NCI-H2196 treated with DMSO at 0.1 percent for 48 hours (cell line): Measurements from ENCODE around the gene LAMA1.

Source experiments
- DNase-seq: peaks from one replicate; lab custom pipeline; 2025; ENCODE audit not compliant: unreplicated experiment; lab: John Stamatoyannopoulos, UW

The LAMA1 gene

GRCh38 chr18:7105943-7106342, 11.7 kb downstream of the LAMA1 start:
- DNase-seq = no peak

DNA sequence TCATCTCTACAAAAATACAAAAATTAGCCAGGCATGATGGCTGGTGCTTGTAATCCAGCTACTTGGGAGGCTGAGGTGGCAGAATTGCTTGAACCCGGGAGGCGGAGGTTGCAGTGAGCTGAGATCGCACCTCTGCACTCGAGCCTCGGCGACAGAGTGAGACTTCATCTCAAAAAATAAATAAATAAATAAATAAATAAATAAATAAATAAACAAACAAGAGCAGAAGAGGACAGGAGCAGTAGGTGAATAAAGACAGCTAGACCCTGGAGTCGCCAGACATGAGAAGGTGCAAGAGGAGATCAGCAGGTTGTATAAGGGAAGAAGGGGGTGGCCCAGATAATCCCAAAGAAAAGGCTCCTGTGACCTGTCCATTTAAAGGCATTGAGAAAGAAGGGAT, 12.3 kb downstream of the LAMA1 start:
- no peak for DNase-seq

DNA sequence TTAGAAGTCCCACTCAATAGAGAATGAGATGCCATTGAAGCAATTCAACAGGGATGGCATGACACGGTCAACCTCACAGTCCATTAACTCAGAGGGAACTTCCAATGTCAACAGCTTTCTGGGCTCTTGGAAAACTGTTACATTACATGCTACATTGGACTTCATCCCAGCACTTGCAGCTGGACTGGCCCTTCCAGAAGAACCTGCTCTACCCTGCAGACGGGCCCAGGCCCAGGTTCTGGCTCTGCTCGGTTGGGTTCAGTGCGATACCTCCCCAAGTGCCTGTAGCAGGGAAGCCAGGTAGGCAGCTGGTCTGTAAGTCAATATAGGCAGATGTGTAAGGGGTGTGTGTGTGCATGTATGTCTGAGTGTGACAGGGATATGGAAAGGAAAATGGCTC, 12.9 kb downstream of the LAMA1 start:
- no peak for DNase-seq

- no peak for DNase-seq
These were observed 15.5 kb downstream of the LAMA1 start for GRCh38 chr18:7102131-7102530.

DNA sequence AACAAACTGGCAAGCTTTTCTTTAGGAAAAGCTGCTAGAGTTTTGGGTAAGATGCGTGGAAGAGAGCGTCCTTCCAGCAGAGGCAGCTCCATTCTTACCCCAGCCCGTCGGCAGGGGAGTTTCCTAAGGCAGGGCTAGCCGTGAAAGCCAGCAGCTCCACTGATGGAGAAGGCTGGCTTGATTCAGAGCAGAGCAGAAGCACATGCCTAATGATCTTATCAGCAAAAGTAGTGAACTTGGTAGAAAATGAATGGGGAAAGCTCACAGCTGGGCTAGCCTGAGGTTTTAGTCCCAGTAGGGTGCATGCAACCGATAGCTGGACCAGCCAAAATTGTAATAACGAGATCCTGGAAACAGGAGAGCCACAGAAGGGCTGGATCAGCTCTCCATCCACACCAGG, 20.8 kb downstream of the LAMA1 start:
- DNase-seq = no peak

- DNase-seq = no peak
These were observed 23.2 kb downstream of the LAMA1 start for GRCh38 chr18:7094427-7094826.

GRCh38 chr18:7090771-7091170, 26.8 kb downstream of the LAMA1 start:
- DNase-seq = no peak

- no peak for DNase-seq
These were observed 28.2 kb downstream of the LAMA1 start for GRCh38 chr18:7089369-7089768.

GRCh38 chr18:7084080-7085065, 33.2 kb downstream of the LAMA1 start:
- DNase-seq = no peak

DNA sequence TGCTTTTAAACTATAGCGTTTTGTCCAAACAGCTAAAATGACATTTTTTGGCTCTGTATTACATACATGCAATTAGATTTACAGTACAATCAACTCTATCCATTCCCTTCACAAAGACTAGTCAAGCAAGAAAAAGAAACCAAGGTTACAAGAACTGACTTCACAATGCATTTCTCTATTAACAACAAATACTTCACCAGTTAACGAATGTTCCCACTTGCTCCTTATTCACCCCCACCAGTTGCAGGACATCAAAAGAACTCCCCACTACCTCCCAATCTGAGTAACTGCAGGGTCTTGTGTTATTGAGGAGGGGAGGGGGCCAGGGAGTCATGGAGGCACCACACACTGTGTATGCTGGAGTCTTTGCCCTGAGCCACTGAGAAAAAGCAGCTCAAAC, 34.9 kb downstream of the LAMA1 start:
- DNase-seq = no peak

GRCh38 chr18:7079231-7079630, 38.4 kb downstream of the LAMA1 start:
- DNase-seq = no peak

DNA sequence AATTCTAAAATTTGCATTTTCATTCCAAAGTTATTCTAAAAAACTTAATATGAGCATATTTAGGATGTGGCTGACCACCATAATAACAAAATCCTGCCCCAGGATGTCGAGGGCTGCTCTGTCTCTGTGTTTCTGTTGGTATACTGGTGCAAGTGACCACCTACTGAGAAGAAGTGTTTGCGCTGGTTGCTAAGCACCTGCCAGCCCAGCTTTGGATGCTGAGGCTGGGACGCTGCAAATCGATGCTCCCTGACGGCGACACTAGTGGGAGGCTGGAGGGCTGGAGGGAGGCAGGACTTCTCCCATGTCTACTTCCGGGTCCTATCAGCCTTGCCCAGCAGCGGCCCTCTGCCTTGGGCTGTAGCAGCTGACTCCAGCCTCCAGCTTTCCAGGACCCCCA, 45.0 kb downstream of the LAMA1 start:
- DNase-seq = no peak

GRCh38 chr18:7071600-7071999, 46.0 kb downstream of the LAMA1 start:
- DNase-seq = no peak

DNA sequence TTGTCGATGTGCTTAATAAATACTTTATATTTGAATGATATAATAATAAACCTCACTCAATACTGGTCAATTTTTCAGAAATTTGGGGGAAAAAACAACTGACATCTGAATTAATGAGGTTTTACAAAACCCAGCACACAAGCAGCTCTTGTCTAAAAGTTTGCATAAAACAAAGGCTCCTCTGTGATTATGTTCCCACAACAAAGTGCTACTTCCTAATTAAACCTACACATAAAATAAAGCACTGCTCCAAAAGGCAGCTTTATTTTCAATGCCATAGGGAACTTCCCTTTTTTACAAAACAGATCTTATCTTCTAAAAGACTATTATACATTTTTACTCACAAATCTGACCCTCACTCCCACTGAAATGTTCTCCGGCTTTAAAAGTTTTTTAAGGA, 47.1 kb downstream of the LAMA1 start:
- no peak for DNase-seq

- DNase-seq = no peak
These were observed 48.6 kb downstream of the LAMA1 start for GRCh38 chr18:7068871-7069590.

DNA sequence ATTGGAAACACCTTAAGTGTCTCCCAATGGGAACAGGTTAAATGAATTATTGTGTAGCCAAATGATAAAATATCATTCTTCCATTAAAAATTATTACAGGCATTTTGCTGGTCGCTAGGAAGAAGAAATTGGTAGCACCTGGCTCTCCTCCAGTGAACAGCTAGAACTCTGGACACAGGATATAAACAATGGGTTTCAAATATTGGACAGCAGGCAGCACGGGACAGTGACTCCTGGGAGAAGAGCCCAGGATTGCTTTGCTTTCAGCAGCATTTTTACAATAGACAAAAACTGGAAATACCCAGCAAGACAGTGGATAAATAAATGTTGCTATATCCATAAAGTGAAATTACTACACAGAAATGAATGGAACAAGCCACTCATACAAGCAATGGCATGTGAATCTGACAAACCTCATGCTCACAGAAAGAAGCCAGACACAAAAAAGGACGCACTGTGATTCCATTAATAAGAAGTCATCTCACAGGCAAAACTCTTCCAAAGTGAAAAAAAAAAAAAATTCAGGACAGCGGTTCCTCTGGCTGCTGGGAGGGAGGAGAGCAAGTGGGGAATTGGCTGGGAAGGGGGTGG, 50.5 kb downstream of the LAMA1 start:
- DNase-seq = no peak

DNA sequence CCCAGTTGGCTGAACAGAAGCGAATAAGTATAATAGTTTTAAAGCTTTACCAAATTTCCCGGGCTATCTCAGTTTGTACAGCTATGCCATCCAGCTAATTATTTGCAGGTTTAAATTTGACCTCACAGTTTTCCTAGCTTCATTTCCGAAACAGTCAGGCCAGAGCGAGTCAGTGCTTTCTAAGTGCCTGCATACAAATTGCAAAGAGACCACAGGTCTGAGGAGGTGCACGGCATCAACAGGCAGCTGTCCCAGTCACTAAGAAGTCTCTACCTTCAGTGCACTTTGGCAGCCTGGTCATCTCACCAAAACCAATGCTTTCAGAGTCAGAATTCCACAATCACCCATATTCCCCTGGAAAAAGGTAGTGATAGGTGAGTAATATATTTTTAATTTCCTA, 51.9 kb downstream of the LAMA1 start:
- DNase-seq = no peak

GRCh38 chr18:7064346-7064745, 53.3 kb downstream of the LAMA1 start:
- DNase-seq = no peak

DNA sequence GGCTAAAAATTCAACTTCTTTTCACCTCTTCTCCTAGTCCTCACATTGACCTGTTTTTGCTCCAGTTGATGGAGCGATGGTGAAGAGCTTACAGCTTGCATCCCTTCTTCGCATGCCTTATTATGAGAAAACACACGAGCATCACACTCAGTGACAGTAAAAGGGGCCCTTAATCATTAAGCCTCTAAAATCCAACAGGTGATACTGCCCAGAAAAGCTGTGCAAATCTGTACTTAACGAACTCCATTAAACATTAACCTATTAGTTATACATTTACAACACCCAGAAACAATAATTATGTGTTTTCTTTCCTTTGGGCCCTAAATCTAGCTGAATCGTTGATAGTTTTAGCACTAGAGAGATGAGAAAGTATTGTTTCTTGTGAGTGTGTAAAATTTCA, 54.8 kb downstream of the LAMA1 start:
- DNase-seq = no peak

- no peak for DNase-seq
These were observed 55.4 kb downstream of the LAMA1 start for GRCh38 chr18:7062236-7062635.

GRCh38 chr18:7059276-7059675, 58.3 kb downstream of the LAMA1 start:
- DNase-seq = no peak

GRCh38 chr18:7056026-7056425, 61.6 kb downstream of the LAMA1 start:
- no peak for DNase-seq
